GM12878 (cell line): ENCODE results near the gene PLXNC1.

Source experiments
- CEBPB ChIP-seq, 2 experiments: fragments of 150-350 bp in 1 of 2; IDR thresholded peaks; 2 replicates each; pipeline ENCODE4 v1.6.1; 2012 to 2014; ENCODE audit warnings: low read depth in 2 of 2, low read length in 2 of 2, borderline replicate concordance in 1 of 2, inconsistent platforms in 1 of 2
- EGR1 ChIP-seq, 2 experiments: IDR thresholded peaks; 1 replicate in 1 of 2; 2 replicates in 1 of 2; pipeline ENCODE4 v1.6.1; 2011 to 2012; ENCODE audit warnings: low read depth in 2 of 2, low read length in 2 of 2, borderline replicate concordance in 1 of 2, mild to moderate bottlenecking in 1 of 2, moderate library complexity in 1 of 2
- ETV6 ChIP-seq, 2 experiments: fragments of 450-650 bp in 1 of 2; IDR thresholded peaks in 1 of 2; conservative IDR thresholded peaks in 1 of 2; 2 replicates each; pipeline ENCODE4 v1.6.1; 2014; ENCODE audit warnings: antibody characterized with exemption in 1 of 2, borderline replicate concordance in 1 of 2, low read depth in 1 of 2, mild to moderate bottlenecking in 1 of 2, moderate library complexity in 1 of 2
- EZH2 ChIP-seq: IDR thresholded peaks from 2 replicates; pipeline ENCODE4 v1.6.1; 2012; ENCODE audit warnings: low read depth, mild to moderate bottlenecking, control low read depth, inconsistent platforms, low read length, borderline replicate concordance; ENCODE audit not compliant: control insufficient read depth
- GABPA ChIP-seq: IDR thresholded peaks from 2 replicates; pipeline ENCODE4 v1.6.1; 2014; ENCODE audit warnings: antibody characterized with exemption, low read depth, mild to moderate bottlenecking, inconsistent platforms
- MYB ChIP-seq: fragments of 150-350 bp; IDR thresholded peaks from 2 replicates; pipeline ENCODE4 v1.6.1; 2014; ENCODE audit warnings: mild to moderate bottlenecking, low read depth, low read length, borderline replicate concordance
- PAX8 ChIP-seq: fragments of 450-650 bp; IDR thresholded peaks from 2 replicates; pipeline ENCODE4 v1.6.1; 2017; ENCODE audit warnings: mild to moderate bottlenecking, moderate library complexity
- POLR2A ChIP-seq: IDR thresholded peaks from 2 replicates; pipeline ENCODE4 v1.6.1; 2011; ENCODE audit warnings: low read depth, mild to moderate bottlenecking, low read length
- TAF1 ChIP-seq: IDR thresholded peaks from 2 replicates; pipeline ENCODE4 v1.6.1; 2011; ENCODE audit warnings: mild to moderate bottlenecking, low read depth, low read length, borderline replicate concordance
- TCF12 ChIP-seq: IDR thresholded peaks from 2 replicates; pipeline ENCODE4 v1.6.1; 2011; ENCODE audit warnings: low read depth, mild to moderate bottlenecking, low read length
- ZNF384 ChIP-seq: IDR thresholded peaks from 2 replicates; pipeline ENCODE4 v1.6.1; 2012; ENCODE audit warnings: low read depth, mild to moderate bottlenecking, low read length, improper control_type of control experiment, borderline replicate concordance
- TF ChIP-seq, protein P1 (sequence below), 3 experiments: IDR thresholded peaks in 2 of 3; conservative IDR thresholded peaks in 1 of 3; 2 replicates each; pipeline ENCODE4 v1.5.1; 2011; ENCODE audit warnings: low read depth in 3 of 3, low read length in 3 of 3, mild to moderate bottlenecking in 3 of 3, control low read depth in 2 of 3, moderate library complexity in 2 of 3, inconsistent platforms in 1 of 3, mixed read lengths in 1 of 3; ENCODE audit not compliant: control insufficient read depth in 2 of 3, insufficient read depth in 1 of 3; ENCODE audit errors: extremely low read depth in 1 of 3
- TF ChIP-seq, protein P2 (sequence below): fragments of 450-650 bp; IDR thresholded peaks from 2 replicates; pipeline ENCODE4 v1.6.1; 2017; ENCODE audit warnings: mild to moderate bottlenecking, moderate library complexity
- TF ChIP-seq, protein P3 (sequence below): IDR thresholded peaks from 2 replicates; pipeline ENCODE4 v1.6.1; 2011; ENCODE audit warnings: mild to moderate bottlenecking, low read depth, low read length, moderate library complexity; ENCODE audit not compliant: insufficient replicate concordance

DNA sequence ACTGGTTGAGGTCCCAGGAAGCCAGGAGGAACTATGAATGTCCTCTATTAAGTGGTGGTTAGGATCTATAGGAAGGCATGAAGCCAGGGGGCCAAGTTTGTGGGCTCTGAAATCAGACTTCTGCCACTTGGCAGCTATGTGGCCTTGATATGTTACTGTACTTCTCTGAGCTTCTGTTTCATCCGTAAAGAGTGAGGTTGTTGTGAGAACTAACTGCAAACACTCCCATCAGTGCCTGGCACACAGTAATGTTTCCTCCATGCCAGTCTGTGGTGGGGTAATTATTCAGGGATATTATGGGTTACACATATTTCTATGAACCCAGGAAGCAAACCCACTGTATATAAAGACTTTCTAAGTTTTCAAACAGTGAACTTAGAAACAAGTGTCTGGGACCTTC lies 57.4 kb downstream of the PLXNC1 start:
- TF ChIP-seq GABPA (no peak), PAX8 (no peak), EZH2 (no peak), POLR2A (no peak), MYB (no peak), ZNF384 (no peak), EGR1 (IDR thresholded peaks at IDR 0.05; ENCODE audit: borderline replicate concordance in 1 of 2, low read depth in 2 of 2, low read length in 2 of 2) (no peak), TAF1 (no peak), CEBPB (IDR thresholded peaks at IDR 0.05; ENCODE audit: borderline replicate concordance in 1 of 2, low read depth in 2 of 2, low read length in 2 of 2) (no peak), TCF12 (no peak), ETV6 (conservative IDR thresholded peaks at IDR 0.05 in 1 of 2, IDR thresholded peaks at IDR 0.05 in 1 of 2; ENCODE audit: borderline replicate concordance in 1 of 2, low read depth in 1 of 2) (no peak)
- TF ChIP-seq, protein P1, sequence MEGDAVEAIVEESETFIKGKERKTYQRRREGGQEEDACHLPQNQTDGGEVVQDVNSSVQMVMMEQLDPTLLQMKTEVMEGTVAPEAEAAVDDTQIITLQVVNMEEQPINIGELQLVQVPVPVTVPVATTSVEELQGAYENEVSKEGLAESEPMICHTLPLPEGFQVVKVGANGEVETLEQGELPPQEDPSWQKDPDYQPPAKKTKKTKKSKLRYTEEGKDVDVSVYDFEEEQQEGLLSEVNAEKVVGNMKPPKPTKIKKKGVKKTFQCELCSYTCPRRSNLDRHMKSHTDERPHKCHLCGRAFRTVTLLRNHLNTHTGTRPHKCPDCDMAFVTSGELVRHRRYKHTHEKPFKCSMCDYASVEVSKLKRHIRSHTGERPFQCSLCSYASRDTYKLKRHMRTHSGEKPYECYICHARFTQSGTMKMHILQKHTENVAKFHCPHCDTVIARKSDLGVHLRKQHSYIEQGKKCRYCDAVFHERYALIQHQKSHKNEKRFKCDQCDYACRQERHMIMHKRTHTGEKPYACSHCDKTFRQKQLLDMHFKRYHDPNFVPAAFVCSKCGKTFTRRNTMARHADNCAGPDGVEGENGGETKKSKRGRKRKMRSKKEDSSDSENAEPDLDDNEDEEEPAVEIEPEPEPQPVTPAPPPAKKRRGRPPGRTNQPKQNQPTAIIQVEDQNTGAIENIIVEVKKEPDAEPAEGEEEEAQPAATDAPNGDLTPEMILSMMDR (IDR thresholded peaks at IDR 0.05 in 2 of 3, conservative IDR thresholded peaks at IDR 0.05 in 1 of 3; ENCODE audit: control insufficient read depth in 2 of 3, extremely low read depth in 1 of 3, insufficient read depth in 1 of 3, low read depth in 3 of 3, low read length in 3 of 3) = no peak
- TF ChIP-seq, protein P2, sequence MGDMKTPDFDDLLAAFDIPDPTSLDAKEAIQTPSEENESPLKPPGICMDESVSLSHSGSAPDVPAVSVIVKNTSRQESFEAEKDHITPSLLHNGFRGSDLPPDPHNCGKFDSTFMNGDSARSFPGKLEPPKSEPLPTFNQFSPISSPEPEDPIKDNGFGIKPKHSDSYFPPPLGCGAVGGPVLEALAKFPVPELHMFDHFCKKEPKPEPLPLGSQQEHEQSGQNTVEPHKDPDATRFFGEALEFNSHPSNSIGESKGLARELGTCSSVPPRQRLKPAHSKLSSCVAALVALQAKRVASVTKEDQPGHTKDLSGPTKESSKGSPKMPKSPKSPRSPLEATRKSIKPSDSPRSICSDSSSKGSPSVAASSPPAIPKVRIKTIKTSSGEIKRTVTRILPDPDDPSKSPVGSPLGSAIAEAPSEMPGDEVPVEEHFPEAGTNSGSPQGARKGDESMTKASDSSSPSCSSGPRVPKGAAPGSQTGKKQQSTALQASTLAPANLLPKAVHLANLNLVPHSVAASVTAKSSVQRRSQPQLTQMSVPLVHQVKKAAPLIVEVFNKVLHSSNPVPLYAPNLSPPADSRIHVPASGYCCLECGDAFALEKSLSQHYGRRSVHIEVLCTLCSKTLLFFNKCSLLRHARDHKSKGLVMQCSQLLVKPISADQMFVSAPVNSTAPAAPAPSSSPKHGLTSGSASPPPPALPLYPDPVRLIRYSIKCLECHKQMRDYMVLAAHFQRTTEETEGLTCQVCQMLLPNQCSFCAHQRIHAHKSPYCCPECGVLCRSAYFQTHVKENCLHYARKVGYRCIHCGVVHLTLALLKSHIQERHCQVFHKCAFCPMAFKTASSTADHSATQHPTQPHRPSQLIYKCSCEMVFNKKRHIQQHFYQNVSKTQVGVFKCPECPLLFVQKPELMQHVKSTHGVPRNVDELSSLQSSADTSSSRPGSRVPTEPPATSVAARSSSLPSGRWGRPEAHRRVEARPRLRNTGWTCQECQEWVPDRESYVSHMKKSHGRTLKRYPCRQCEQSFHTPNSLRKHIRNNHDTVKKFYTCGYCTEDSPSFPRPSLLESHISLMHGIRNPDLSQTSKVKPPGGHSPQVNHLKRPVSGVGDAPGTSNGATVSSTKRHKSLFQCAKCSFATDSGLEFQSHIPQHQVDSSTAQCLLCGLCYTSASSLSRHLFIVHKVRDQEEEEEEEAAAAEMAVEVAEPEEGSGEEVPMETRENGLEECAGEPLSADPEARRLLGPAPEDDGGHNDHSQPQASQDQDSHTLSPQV = no peak
- TF ChIP-seq, protein P3, sequence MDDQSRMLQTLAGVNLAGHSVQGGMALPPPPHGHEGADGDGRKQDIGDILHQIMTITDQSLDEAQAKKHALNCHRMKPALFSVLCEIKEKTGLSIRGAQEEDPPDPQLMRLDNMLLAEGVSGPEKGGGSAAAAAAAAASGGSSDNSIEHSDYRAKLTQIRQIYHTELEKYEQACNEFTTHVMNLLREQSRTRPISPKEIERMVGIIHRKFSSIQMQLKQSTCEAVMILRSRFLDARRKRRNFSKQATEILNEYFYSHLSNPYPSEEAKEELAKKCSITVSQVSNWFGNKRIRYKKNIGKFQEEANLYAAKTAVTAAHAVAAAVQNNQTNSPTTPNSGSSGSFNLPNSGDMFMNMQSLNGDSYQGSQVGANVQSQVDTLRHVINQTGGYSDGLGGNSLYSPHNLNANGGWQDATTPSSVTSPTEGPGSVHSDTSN = no peak
